Lung (tissue), 12 donors: ENCODE measurements around the gene PLB1. TPM values are rescaled to one million over a fixed set of nuclear protein-coding genes. Genes with fewer than 3 reads are reported as not detected.

Source experiments
- ATAC-seq: fragments of 200-7000 bp; cut with Tn5 transposase; one replicate; pipeline ENCODE4 v1.9.1; 2020; ENCODE audit warnings: moderate number of reproducible peaks; ENCODE audit not compliant: insufficient read depth, low FRiP score
- DNase-seq, 3 donors: peaks; one replicate each; pipeline ENCODE4 v3.0.0-alpha.2; 2013 to 2017
- H3K27ac ChIP-seq, 2 donors: one replicate each; pipeline ENCODE4 v1.5.1; 2013; ENCODE audit warnings: mild to moderate bottlenecking in 2 of 2, moderate library complexity in 2 of 2, control low read depth in 1 of 2, inconsistent platforms in 1 of 2, low read depth in 1 of 2, low read length in 1 of 2
- H3K27me3 ChIP-seq, 3 donors: one replicate each; pipeline ENCODE4 v1.5.1; 2013; ENCODE audit warnings: low read length in 2 of 3; ENCODE audit not compliant: control insufficient read depth in 3 of 3, insufficient read depth in 3 of 3
- H3K36me3 ChIP-seq, 4 donors: one replicate each; pipeline ENCODE4 v1.5.1; 2013; ENCODE audit warnings: low read length in 4 of 4, mild to moderate bottlenecking in 1 of 4, moderate library complexity in 1 of 4; ENCODE audit not compliant: control insufficient read depth in 4 of 4, insufficient read depth in 4 of 4
- H3K4me1 ChIP-seq, 5 donors: one replicate each; pipeline ENCODE4 v1.5.1; 2013; ENCODE audit warnings: low read length in 5 of 5, mild to moderate bottlenecking in 2 of 5, moderate library complexity in 1 of 5; ENCODE audit not compliant: control insufficient read depth in 5 of 5, insufficient read depth in 5 of 5
- H3K4me3 ChIP-seq: one replicate; pipeline ENCODE4 v1.5.1; 2013; ENCODE audit warnings: mild to moderate bottlenecking, control low read depth, moderate library complexity
- H3K9ac ChIP-seq, 2 donors: one replicate each; pipeline ENCODE4 v1.5.1; 2013; ENCODE audit warnings: low read length in 2 of 2, control low read depth in 1 of 2; ENCODE audit not compliant: insufficient read depth in 1 of 2
- H3K9me3 ChIP-seq, 4 donors: one replicate each; pipeline ENCODE4 v1.5.1; 2013; ENCODE audit warnings: low read length in 3 of 4, mild to moderate bottlenecking in 1 of 4, moderate library complexity in 1 of 4; ENCODE audit not compliant: control insufficient read depth in 4 of 4, insufficient read depth in 3 of 4
- CTCF ChIP-seq: IDR thresholded peaks from 2 replicates; pipeline ENCODE4 v1.5.1; 2012; ENCODE audit warnings: mild to moderate bottlenecking; ENCODE audit errors: control extremely low read depth, extremely low read depth
- WGBS, 2 donors: extraction: QIAGEN DNeasy Blood & Tissue Kit; methylation state at CpG; one replicate each; pipeline ENCODE4 v1.1.7; 2013; 5-methylcytosine and 5-hydroxymethylcytosine counted together
- polyA plus RNA-seq, 2 donors: library from polyadenylated mRNA; stranded (reverse); fragments of 200-250 nt; gene quantifications; one replicate each; pipeline ENCODE4 v1.2.1, GENCODE V29; 2013
- total RNA-seq, 2 donors: library from RNA; depleted of rRNA in 1 of 2; stranded (reverse); fragments of >200 nt in 1 of 2; gene quantifications; one replicate each; pipeline ENCODE4 v1.2.1, GENCODE V29; 2014 to 2021
- donor health status: control.
- donor health status: control.
- donor health status: Bipolar disorder and iron deficiency.
- donor health status: healthy.
- donor health status: DM: yes; HTN: yes; CAD: no.

Gene PLB1
- total and polyA plus RNA-seq, 4 donors = 1.0 to 10.3 (median 6.7) TPM

- no peaks in the 10 kb centered on the region for H3K4me1 ChIP-seq
- no peak overlapping the region for H3K4me3 ChIP-seq
- no peaks in the 10 kb centered on the region for H3K9me3 ChIP-seq
- TF ChIP-seq CTCF = no peak
- WGBS, 2 donors = 79 to 91% methylated on average over 3 of the region's 3 CpGs
- no peaks in the 10 kb centered on the region for H3K36me3 ChIP-seq
- H3K27ac ChIP-seq = no peak overlapping the region
- H3K9ac ChIP-seq = no peak overlapping the region
- DNase-seq = no peak
- H3K27me3 ChIP-seq = no peaks in the 10 kb centered on the region
- ATAC-seq = no peak
Observed at GRCh38 chr2:28477645-28478044, 18.2 kb upstream of the PLB1 start.

GRCh38 chr2:28480403-28481049 is 15.3 kb upstream of the PLB1 start:
- ATAC-seq (no peak), DNase-seq (no peak)
- TF ChIP-seq CTCF = no peak
- H3K9ac ChIP-seq = no peak overlapping the region
- no peaks in the 10 kb centered on the region for H3K9me3 ChIP-seq
- H3K36me3 ChIP-seq = no peaks in the 10 kb centered on the region
- H3K27ac ChIP-seq = no peak overlapping the region
- no peaks in the 10 kb centered on the region for H3K27me3 ChIP-seq
- no peaks in the 10 kb centered on the region for H3K4me1 ChIP-seq
- 75 to 78% methylated on average over 5 of the region's 5 CpGs for WGBS, 2 donors
- no peak overlapping the region for H3K4me3 ChIP-seq

GRCh38 chr2:28481905-28482304 is 14.0 kb upstream of the PLB1 start:
- no peak for TF ChIP-seq CTCF
- Histone ChIP-seq H3K9ac (no peak overlapping the region), H3K4me3 (no peak overlapping the region), H3K36me3 (no peaks in the 10 kb centered on the region), H3K9me3 (no peaks in the 10 kb centered on the region), H3K27ac (no peak overlapping the region), H3K4me1 (no peaks in the 10 kb centered on the region), H3K27me3 (no peaks in the 10 kb centered on the region)
- DNase-seq = no peak
- no peak for ATAC-seq
- 66 to 67% methylated on average over 4 of the region's 4 CpGs for WGBS, 2 donors

- DNase-seq = no peak
- Histone ChIP-seq H3K9ac (no peak overlapping the region), H3K4me3 (no peak overlapping the region), H3K27ac (no peak overlapping the region), H3K36me3 (no peaks in the 10 kb centered on the region), H3K9me3 (no peaks in the 10 kb centered on the region), H3K4me1 (no peaks in the 10 kb centered on the region), H3K27me3 (no peaks in the 10 kb centered on the region)
- WGBS, 2 donors = 91 to 96% methylated on average over 3 of the region's 3 CpGs
- ATAC-seq = no peak
- TF ChIP-seq CTCF = no peak
Observed at GRCh38 chr2:28484835-28485234, 11.0 kb upstream of the PLB1 start.
